Liver (tissue), 9 donors: ENCODE results near the gene TRDMT1. TPM values are rescaled to one million over a fixed set of nuclear protein-coding genes. Genes with fewer than 3 reads are reported as not detected.

ENCODE experiments used
- DNase-seq: peaks from one replicate; pipeline ENCODE4 v3.0.0-alpha.2; 2017; ENCODE audit warnings: low spot score
- H3K27ac ChIP-seq, 2 donors: one replicate each; pipeline ENCODE4 v1.7.0; 2013; ENCODE audit warnings: inconsistent platforms in 2 of 2, low read length in 2 of 2, control low read depth in 1 of 2, low read depth in 1 of 2, mild to moderate bottlenecking in 1 of 2
- H3K27me3 ChIP-seq, 4 donors: one replicate each; pipeline versions ENCODE4 v1.6.1 to v1.7.0; 2013; ENCODE audit warnings: low read length in 3 of 4, inconsistent platforms in 1 of 4, mild to moderate bottlenecking in 1 of 4, moderate library complexity in 1 of 4; ENCODE audit not compliant: control insufficient read depth in 4 of 4, insufficient read depth in 4 of 4
- H3K36me3 ChIP-seq, 4 donors: one replicate each; pipeline versions ENCODE4 v1.6.1 to v1.7.0; 2013; ENCODE audit warnings: low read length in 3 of 4, mild to moderate bottlenecking in 3 of 4, low read depth in 1 of 4, moderate library complexity in 1 of 4; ENCODE audit not compliant: control insufficient read depth in 4 of 4, insufficient read depth in 3 of 4
- H3K4me1 ChIP-seq, 4 donors: one replicate each; pipeline versions ENCODE4 v1.6.1 to v1.7.0; 2013; ENCODE audit warnings: low read length in 3 of 4, mild to moderate bottlenecking in 3 of 4, moderate library complexity in 1 of 4; ENCODE audit not compliant: control insufficient read depth in 4 of 4, insufficient read depth in 4 of 4
- H3K4me3 ChIP-seq, 3 donors: one replicate each; pipeline versions ENCODE4 v1.6.1 to v1.7.0; 2013; ENCODE audit warnings: low read length in 3 of 3, control low read depth in 1 of 3, low read depth in 1 of 3, mild to moderate bottlenecking in 1 of 3
- H3K9ac ChIP-seq, 2 donors: one replicate each; pipeline ENCODE4 v1.7.0; 2013; ENCODE audit warnings: low read length in 2 of 2, mild to moderate bottlenecking in 2 of 2, moderate library complexity in 2 of 2, control low read depth in 1 of 2, low read depth in 1 of 2
- H3K9me3 ChIP-seq, 4 donors: one replicate each; pipeline versions ENCODE4 v1.6.1 to v1.7.0; 2013; ENCODE audit warnings: low read length in 3 of 4; ENCODE audit not compliant: control insufficient read depth in 4 of 4
- ATF3 ChIP-seq: IDR thresholded peaks from 2 replicates; pipeline ENCODE4 v1.6.1; 2016; ENCODE audit warnings: antibody characterized with exemption
- EGR1 ChIP-seq, 2 donors: IDR thresholded peaks; 2 replicates each; pipeline ENCODE4 v1.6.1; 2016 to 2018; ENCODE audit warnings: antibody characterized with exemption in 2 of 2, low read depth in 2 of 2
- FOXA1 ChIP-seq: IDR thresholded peaks from 2 replicates; pipeline ENCODE4 v1.6.1; 2016; ENCODE audit warnings: antibody characterized with exemption
- FOXA2 ChIP-seq: IDR thresholded peaks from 2 replicates; pipeline ENCODE4 v1.6.1; 2016; ENCODE audit warnings: antibody characterized with exemption
- GABPA ChIP-seq, 2 donors: IDR thresholded peaks in 1 of 2; conservative IDR thresholded peaks in 1 of 2; 2 replicates each; pipeline ENCODE4 v1.6.1; 2016; ENCODE audit warnings: antibody characterized with exemption in 2 of 2, mild to moderate bottlenecking in 1 of 2, moderate library complexity in 1 of 2
- HNF4A ChIP-seq, 2 donors: conservative IDR thresholded peaks; 2 replicates each; pipeline ENCODE4 v1.6.1; 2016; ENCODE audit warnings: antibody characterized with exemption in 2 of 2, mild to moderate bottlenecking in 2 of 2
- HNF4G ChIP-seq: IDR thresholded peaks from 2 replicates; pipeline ENCODE4 v1.6.1; 2016; ENCODE audit warnings: antibody characterized with exemption
- JUND ChIP-seq, 2 donors: IDR thresholded peaks; 2 replicates each; pipeline ENCODE4 v1.6.1; 2016; ENCODE audit warnings: antibody characterized with exemption in 2 of 2
- MAX ChIP-seq: IDR thresholded peaks from 2 replicates; pipeline ENCODE4 v1.6.1; 2016; ENCODE audit warnings: antibody characterized with exemption
- NR2F2 ChIP-seq: IDR thresholded peaks from 2 replicates; pipeline ENCODE4 v1.6.1; 2016; ENCODE audit warnings: antibody characterized with exemption
- RAD21 ChIP-seq, 2 donors: IDR thresholded peaks; 2 replicates each; pipeline ENCODE4 v1.6.1; 2016; ENCODE audit warnings: antibody characterized with exemption in 2 of 2, mild to moderate bottlenecking in 2 of 2
- RXRA ChIP-seq, 2 donors: IDR thresholded peaks; 2 replicates each; pipeline ENCODE4 v1.6.1; 2017 to 2018; ENCODE audit warnings: antibody characterized with exemption in 2 of 2, mild to moderate bottlenecking in 1 of 2
- SP1 ChIP-seq: IDR thresholded peaks from 2 replicates; pipeline ENCODE4 v1.6.1; 2018; ENCODE audit warnings: antibody characterized with exemption, mild to moderate bottlenecking
- TAF1 ChIP-seq: conservative IDR thresholded peaks from 2 replicates; pipeline ENCODE4 v1.6.1; 2016; ENCODE audit warnings: antibody characterized with exemption, mild to moderate bottlenecking
- YY1 ChIP-seq: IDR thresholded peaks from 2 replicates; pipeline ENCODE4 v1.6.1; 2016; ENCODE audit warnings: antibody characterized with exemption, mild to moderate bottlenecking
- WGBS: extraction: QIAGEN DNeasy Blood & Tissue Kit; methylation state at CpG from one replicate; pipeline ENCODE4 v1.1.7; 2013; 5-methylcytosine and 5-hydroxymethylcytosine counted together
- polyA plus RNA-seq, 2 donors: library from polyadenylated mRNA; stranded (reverse) in 1 of 2; unstranded in 1 of 2; fragments of 200-250 nt in 1 of 2; fragments of >200 nt in 1 of 2; fragmentation: Nextera tagmentation in 1 of 2; extraction: Ambion mirVana in 1 of 2; gene quantifications; one replicate each; pipeline versions ENCODE4 v1.2.1 to v1.2.3, GENCODE V29; 2013 to 2015
- total RNA-seq, 2 donors: library from RNA; depleted of rRNA; stranded (reverse); fragments of >200 nt; gene quantifications; one replicate each; pipeline ENCODE4 v1.2.3, GENCODE V29; 2014
- TF ChIP-seq, protein P1 (sequence below): IDR thresholded peaks from 2 replicates; pipeline ENCODE4 v1.6.1; 2016; ENCODE audit warnings: antibody characterized with exemption
- TF ChIP-seq, protein P2 (sequence below): fragments of 150-350 bp; IDR thresholded peaks from 2 replicates; pipeline ENCODE4 v1.5.1; 2017; ENCODE audit warnings: improper control_type of control experiment, low read depth, low read length; ENCODE audit not compliant: missing input control
- donor health status: healthy.
- donor health status: healthy.
- donor health status: healthy.
- donor health status: healthy.
- donor health status: healthy.

The TRDMT1 gene
- total and polyA plus RNA-seq, 4 donors = 0.38 to 2.4 (median 1.1) TPM

- Histone ChIP-seq H3K4me3 (no peak overlapping the region), H3K4me1 (no peaks in the 10 kb centered on the region), H3K9ac (no peak overlapping the region)
These were observed 11.3 kb upstream of the TRDMT1 start for GRCh38 chr10:17212802-17213221.

DNA sequence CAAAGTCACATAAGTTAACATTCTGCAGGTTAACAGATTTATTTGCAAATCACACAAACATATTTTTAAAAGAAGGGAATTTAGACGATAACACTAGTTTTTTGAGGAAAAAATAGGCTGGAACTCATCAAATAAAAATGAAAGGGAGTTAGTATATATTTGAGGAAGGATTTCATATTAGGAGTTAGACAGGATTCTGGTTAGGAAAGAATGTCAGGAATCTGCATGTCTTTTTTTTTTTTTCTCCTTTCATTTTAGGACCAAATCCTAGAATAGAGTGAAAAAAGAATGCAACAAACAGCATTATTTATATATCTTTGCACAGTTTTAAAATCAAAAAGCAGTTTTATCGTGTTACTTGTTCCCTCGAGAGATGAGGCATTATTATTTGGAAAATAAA, 8.9 kb upstream of the TRDMT1 start:
- TF ChIP-seq FOXA2 = no peak
- no peak for TF ChIP-seq YY1
- TF ChIP-seq JUND (IDR thresholded peaks at IDR 0.05) = no peak
- TF ChIP-seq ATF3 = no peak
- TF ChIP-seq NR2F2 = no peak
- no peak for TF ChIP-seq GABPA (IDR thresholded peaks at IDR 0.05 in 1 of 2, conservative IDR thresholded peaks at IDR 0.05 in 1 of 2)
- TF ChIP-seq, protein P1, sequence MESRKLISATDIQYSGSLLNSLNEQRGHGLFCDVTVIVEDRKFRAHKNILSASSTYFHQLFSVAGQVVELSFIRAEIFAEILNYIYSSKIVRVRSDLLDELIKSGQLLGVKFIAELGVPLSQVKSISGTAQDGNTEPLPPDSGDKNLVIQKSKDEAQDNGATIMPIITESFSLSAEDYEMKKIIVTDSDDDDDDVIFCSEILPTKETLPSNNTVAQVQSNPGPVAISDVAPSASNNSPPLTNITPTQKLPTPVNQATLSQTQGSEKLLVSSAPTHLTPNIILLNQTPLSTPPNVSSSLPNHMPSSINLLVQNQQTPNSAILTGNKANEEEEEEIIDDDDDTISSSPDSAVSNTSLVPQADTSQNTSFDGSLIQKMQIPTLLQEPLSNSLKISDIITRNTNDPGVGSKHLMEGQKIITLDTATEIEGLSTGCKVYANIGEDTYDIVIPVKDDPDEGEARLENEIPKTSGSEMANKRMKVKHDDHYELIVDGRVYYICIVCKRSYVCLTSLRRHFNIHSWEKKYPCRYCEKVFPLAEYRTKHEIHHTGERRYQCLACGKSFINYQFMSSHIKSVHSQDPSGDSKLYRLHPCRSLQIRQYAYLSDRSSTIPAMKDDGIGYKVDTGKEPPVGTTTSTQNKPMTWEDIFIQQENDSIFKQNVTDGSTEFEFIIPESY = no peak
- TF ChIP-seq RXRA (IDR thresholded peaks at IDR 0.05) = no peak
- TF ChIP-seq, protein P2, sequence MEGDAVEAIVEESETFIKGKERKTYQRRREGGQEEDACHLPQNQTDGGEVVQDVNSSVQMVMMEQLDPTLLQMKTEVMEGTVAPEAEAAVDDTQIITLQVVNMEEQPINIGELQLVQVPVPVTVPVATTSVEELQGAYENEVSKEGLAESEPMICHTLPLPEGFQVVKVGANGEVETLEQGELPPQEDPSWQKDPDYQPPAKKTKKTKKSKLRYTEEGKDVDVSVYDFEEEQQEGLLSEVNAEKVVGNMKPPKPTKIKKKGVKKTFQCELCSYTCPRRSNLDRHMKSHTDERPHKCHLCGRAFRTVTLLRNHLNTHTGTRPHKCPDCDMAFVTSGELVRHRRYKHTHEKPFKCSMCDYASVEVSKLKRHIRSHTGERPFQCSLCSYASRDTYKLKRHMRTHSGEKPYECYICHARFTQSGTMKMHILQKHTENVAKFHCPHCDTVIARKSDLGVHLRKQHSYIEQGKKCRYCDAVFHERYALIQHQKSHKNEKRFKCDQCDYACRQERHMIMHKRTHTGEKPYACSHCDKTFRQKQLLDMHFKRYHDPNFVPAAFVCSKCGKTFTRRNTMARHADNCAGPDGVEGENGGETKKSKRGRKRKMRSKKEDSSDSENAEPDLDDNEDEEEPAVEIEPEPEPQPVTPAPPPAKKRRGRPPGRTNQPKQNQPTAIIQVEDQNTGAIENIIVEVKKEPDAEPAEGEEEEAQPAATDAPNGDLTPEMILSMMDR = no peak
- TF ChIP-seq HNF4G = no peak
- TF ChIP-seq SP1 = no peak
- TF ChIP-seq RAD21 (IDR thresholded peaks at IDR 0.05) = no peak
- Histone ChIP-seq H3K36me3 (no peaks in the 10 kb centered on the region), H3K27me3 (no peaks in the 10 kb centered on the region), H3K4me1 (no peaks in the 10 kb centered on the region), H3K27ac (no peak overlapping the region), H3K9me3 (no peaks in the 10 kb centered on the region), H3K4me3 (no peak overlapping the region), H3K9ac (no peak overlapping the region)
- 73% methylated on average over 3 of the region's 3 CpGs for WGBS
- no peak for DNase-seq

More at GRCh38 chr10:17212802-17213221, 11.3 kb upstream of the TRDMT1 start:
- TF ChIP-seq SP1 (no peak), JUND (IDR thresholded peaks at IDR 0.05) (no peak), NR2F2 (no peak), HNF4A (conservative IDR thresholded peaks at IDR 0.05) (no peak), EGR1 (IDR thresholded peaks at IDR 0.05; ENCODE audit: low read depth in 2 of 2) (no peak), RXRA (IDR thresholded peaks at IDR 0.05) (no peak), RAD21 (IDR thresholded peaks at IDR 0.05) (no peak), TAF1 (no peak), HNF4G (no peak), ATF3 (no peak), MAX (no peak), YY1 (no peak), GABPA (IDR thresholded peaks at IDR 0.05 in 1 of 2, conservative IDR thresholded peaks at IDR 0.05 in 1 of 2) (no peak), FOXA2 (no peak), FOXA1 (no peak)
- TF ChIP-seq, protein P1 = no peak
- Histone ChIP-seq H3K9me3 (no peaks in the 10 kb centered on the region), H3K27ac (no peak overlapping the region), H3K36me3 (no peaks in the 10 kb centered on the region), H3K27me3 (no peaks in the 10 kb centered on the region)
- DNase-seq = no peak
